ENCODE data around the gene PTPA. TPM values are rescaled to one million over a fixed set of nuclear protein-coding genes. Genes with fewer than 3 reads are reported as not detected.
A peak's percentile ranks its signal among the peaks of the same experiment; 100 is the strongest.

The PTPA gene
- total RNA-seq, 1 experiment from 2014 or later = 76.2 TPM

- TSS peak; percentile 11 for BruUV-seq (replicated peaks)
- no peaks in the 10 kb centered on the region for H3K27me3 Mint-ChIP-seq (ENCODE audit: unreplicated experiment)
These were observed 63.0 kb downstream of the PTPA start for GRCh38 chr9:129174102-129174723.

DNA sequence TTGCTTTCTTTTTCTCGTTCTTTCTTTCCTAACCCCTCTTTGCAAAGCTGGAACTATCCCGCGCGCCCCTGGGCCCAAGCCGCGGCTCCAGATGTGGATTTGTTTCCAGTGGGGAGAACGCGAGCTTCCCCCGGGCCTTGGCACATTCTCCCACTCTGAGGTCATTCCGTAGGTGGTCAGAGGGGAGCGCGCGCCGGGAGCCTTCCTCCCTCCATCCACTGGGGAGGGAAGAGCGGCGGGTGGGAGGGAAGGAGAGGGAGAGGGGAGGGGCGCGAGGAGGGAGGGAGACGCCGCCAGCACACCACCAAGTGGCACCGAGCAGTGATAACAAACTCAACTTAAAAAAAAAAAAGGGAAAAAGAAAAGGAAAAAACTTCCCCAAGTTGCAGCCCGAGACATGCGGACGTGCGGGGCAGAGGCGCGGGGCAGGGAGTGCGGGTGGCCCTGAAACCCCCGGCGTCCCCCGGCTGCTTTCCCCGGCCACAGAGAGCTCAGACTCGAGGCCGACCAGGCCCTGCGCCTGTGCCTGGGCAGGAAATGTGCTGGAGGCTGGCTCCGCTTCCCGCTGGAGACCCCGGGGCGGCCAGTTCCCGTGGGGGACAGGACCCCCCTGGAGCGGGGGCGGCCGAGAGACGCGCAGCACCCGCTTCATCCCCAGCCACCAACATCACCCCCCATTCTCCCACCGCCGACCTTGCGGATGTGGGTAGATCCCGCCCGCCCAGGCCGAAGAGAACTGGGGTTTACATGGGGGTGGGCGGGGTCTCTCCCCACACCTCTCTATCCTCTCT lies 63.7 kb downstream of the PTPA start:
- peak overlapping the region; percentile 94 for H3K4me3 Mint-ChIP-seq (ENCODE audit: low read depth, unreplicated experiment)
- TF ChIP-seq, protein P1, sequence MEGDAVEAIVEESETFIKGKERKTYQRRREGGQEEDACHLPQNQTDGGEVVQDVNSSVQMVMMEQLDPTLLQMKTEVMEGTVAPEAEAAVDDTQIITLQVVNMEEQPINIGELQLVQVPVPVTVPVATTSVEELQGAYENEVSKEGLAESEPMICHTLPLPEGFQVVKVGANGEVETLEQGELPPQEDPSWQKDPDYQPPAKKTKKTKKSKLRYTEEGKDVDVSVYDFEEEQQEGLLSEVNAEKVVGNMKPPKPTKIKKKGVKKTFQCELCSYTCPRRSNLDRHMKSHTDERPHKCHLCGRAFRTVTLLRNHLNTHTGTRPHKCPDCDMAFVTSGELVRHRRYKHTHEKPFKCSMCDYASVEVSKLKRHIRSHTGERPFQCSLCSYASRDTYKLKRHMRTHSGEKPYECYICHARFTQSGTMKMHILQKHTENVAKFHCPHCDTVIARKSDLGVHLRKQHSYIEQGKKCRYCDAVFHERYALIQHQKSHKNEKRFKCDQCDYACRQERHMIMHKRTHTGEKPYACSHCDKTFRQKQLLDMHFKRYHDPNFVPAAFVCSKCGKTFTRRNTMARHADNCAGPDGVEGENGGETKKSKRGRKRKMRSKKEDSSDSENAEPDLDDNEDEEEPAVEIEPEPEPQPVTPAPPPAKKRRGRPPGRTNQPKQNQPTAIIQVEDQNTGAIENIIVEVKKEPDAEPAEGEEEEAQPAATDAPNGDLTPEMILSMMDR (IDR thresholded peaks at IDR 0.05; ENCODE audit: unreplicated experiment) = no peak
- CTCF ChIA-PET = interaction anchor here (0.6 to 2.3 kb wide), 10 partner anchors 11 to 449 kb away, joined by 3 to 19 read pairs (median 4); no protein-coding TSS in a partner anchor
- H3K9me3 Mint-ChIP-seq (ENCODE audit: low read depth, unreplicated experiment) = no peaks in the 10 kb centered on the region
- intact Hi-C loops (cut with micrococcal nuclease; ENCODE audit: unreplicated experiment) = loop anchor here (5.0 to 10.0 kb wide), 3 partner anchors 33 to 440 kb away; no protein-coding TSS in a partner anchor
- H3K4me1 Mint-ChIP-seq (ENCODE audit: low read depth, unreplicated experiment) = peaks cover 16% of the 10 kb centered on the region
- H3K27me3 Mint-ChIP-seq (ENCODE audit: unreplicated experiment) = no peaks in the 10 kb centered on the region
- peak overlapping the region; percentile 37 for H3K27ac Mint-ChIP-seq (ENCODE audit: unreplicated experiment)
- no TSS peak for BruUV-seq (replicated peaks)
- peak; percentile 57 for DNase-seq
- peaks cover 60% of the 10 kb centered on the region for H3K36me3 Mint-ChIP-seq (ENCODE audit: insufficient read depth, unreplicated experiment)

More at GRCh38 chr9:129174102-129174723, 63.0 kb downstream of the PTPA start:
- peak overlapping the region; percentile 37 for H3K27ac Mint-ChIP-seq (ENCODE audit: unreplicated experiment)
- DNase-seq = peak; percentile 84
- peaks cover 15% of the 10 kb centered on the region for H3K4me1 Mint-ChIP-seq (ENCODE audit: low read depth, unreplicated experiment)
- TF ChIP-seq, protein P1 (IDR thresholded peaks at IDR 0.05; ENCODE audit: unreplicated experiment) = peak; percentile 63
- H3K9me3 Mint-ChIP-seq (ENCODE audit: low read depth, unreplicated experiment) = no peaks in the 10 kb centered on the region
- intact Hi-C loops (cut with micrococcal nuclease; ENCODE audit: unreplicated experiment) = loop anchor here (10.0 kb wide), 1 partner anchor 441 kb away; no protein-coding TSS in a partner anchor
- peak overlapping the region; percentile 94 for H3K4me3 Mint-ChIP-seq (ENCODE audit: low read depth, unreplicated experiment)
- CTCF ChIA-PET = interaction anchor here (0.6 to 2.3 kb wide), 12 partner anchors 23 to 450 kb away, joined by 3 to 19 read pairs (median 4); no protein-coding TSS in a partner anchor
- H3K36me3 Mint-ChIP-seq (ENCODE audit: insufficient read depth, unreplicated experiment) = peaks cover 60% of the 10 kb centered on the region

DNA sequence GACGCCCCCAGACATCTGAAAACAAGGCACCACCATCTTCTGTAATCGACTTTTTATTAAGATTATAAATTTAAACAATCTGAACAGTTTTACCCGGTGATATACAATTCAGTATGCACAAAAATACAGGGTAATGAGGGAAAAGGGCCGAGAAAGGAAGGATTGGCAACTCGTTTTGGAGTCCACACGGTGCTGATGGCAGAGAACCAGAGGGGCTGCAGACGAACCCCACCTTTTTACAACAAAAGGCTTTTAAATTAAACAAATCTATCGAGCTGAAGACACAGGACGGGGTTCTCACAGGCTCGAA lies 64.3 kb downstream of the PTPA start:
- Mint-ChIP-seq H3K4me1 (ENCODE audit: low read depth, unreplicated experiment) (peaks cover 16% of the 10 kb centered on the region), H3K4me3 (ENCODE audit: low read depth, unreplicated experiment) (peak overlapping the region; percentile 94), H3K27ac (ENCODE audit: unreplicated experiment) (peak overlapping the region; percentile 37), H3K27me3 (ENCODE audit: unreplicated experiment) (no peaks in the 10 kb centered on the region), H3K9me3 (ENCODE audit: low read depth, unreplicated experiment) (no peaks in the 10 kb centered on the region), H3K36me3 (ENCODE audit: insufficient read depth, unreplicated experiment) (peaks cover 60% of the 10 kb centered on the region)
- no TSS peak for BruUV-seq (replicated peaks)
- CTCF ChIA-PET = interaction anchor here (0.7 to 2.3 kb wide), 5 partner anchors 11 to 449 kb away, joined by 4 to 19 read pairs (median 6); no protein-coding TSS in a partner anchor
- intact Hi-C loops (cut with micrococcal nuclease; ENCODE audit: unreplicated experiment) = loop anchor here (5.0 to 10.0 kb wide), 3 partner anchors 33 to 439 kb away; no protein-coding TSS in a partner anchor
- no peak for DNase-seq
- TF ChIP-seq, protein P1 (IDR thresholded peaks at IDR 0.05; ENCODE audit: unreplicated experiment) = no peak

GRCh38 chr9:129175825-129176633 lies 64.8 kb downstream of the PTPA start:
- TF ChIP-seq, protein P1 (IDR thresholded peaks at IDR 0.05; ENCODE audit: unreplicated experiment) = no peak
- CTCF ChIA-PET = interaction anchor here (0.9 to 2.3 kb wide), 3 partner anchors 33 to 36 kb away, joined by 3 to 19 read pairs (median 5); no protein-coding TSS in a partner anchor
- H3K27ac Mint-ChIP-seq (ENCODE audit: unreplicated experiment) = peak overlapping the region; percentile 37
- H3K9me3 Mint-ChIP-seq (ENCODE audit: low read depth, unreplicated experiment) = no peaks in the 10 kb centered on the region
- BruUV-seq (replicated peaks) = no TSS peak
- H3K4me3 Mint-ChIP-seq (ENCODE audit: low read depth, unreplicated experiment) = peak overlapping the region; percentile 94
- no peaks in the 10 kb centered on the region for H3K27me3 Mint-ChIP-seq (ENCODE audit: unreplicated experiment)
- intact Hi-C loops (cut with micrococcal nuclease; ENCODE audit: unreplicated experiment) = loop anchor here (5.0 to 10.0 kb wide), 3 partner anchors 34 to 439 kb away; no protein-coding TSS in a partner anchor
- peaks cover 60% of the 10 kb centered on the region for H3K36me3 Mint-ChIP-seq (ENCODE audit: insufficient read depth, unreplicated experiment)
- peak; percentile 79 for DNase-seq
- peaks cover 17% of the 10 kb centered on the region for H3K4me1 Mint-ChIP-seq (ENCODE audit: low read depth, unreplicated experiment)

Data from Calu3 (cell line).